Hepatocyte (in vitro differentiated cells): ENCODE data around the gene PGLYRP1.

Experiments used
- EZH2phosphoT487 ChIP-seq: fragments of 200-600 bp; sonication (generic); IDR thresholded peaks from one replicate; pipeline ENCODE4 v1.6.1; 2018; ENCODE audit warnings: antibody characterized with exemption, mild to moderate bottlenecking, low read depth, moderate library complexity; ENCODE audit not compliant: unreplicated experiment, severe bottlenecking
- TF ChIP-seq, protein P1 (sequence below): fragments of 200-600 bp; sonication (generic); IDR thresholded peaks from 2 replicates; pipeline ENCODE4 v1.5.1; 2016; ENCODE audit warnings: antibody characterized with exemption, mild to moderate bottlenecking; ENCODE audit not compliant: poor library complexity

DNA sequence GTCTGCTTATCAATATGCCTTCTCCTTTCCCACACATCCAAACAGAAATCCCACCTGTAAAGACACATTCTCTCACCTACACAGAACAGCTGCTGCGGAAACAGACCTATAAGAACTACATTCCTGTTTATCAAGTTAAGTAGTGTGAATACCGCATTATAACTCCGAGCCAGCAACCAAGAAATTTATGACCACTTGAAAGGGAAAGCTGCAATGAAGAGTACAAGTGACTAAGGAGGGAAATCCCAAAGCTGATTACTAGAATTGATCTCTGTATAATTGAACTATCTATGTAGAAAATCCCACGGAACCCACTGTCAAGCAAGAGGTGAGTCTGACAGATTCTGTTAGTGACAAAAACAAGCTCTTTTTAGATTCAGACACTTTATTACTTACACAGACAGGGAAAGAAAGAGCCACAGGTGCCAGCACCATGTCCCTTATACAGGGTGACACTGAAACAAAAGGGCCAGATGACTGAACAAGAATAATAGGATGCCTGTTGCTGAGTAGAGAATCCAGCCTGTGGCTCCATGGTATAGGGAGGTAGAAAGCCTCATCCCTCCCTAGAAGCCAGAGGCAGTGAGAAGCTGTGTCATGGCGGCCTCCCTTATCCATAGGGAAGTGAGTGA is 19.5 kb upstream of the PGLYRP1 start:
- TF ChIP-seq EZH2phosphoT487: no peak
- TF ChIP-seq, protein P1, sequence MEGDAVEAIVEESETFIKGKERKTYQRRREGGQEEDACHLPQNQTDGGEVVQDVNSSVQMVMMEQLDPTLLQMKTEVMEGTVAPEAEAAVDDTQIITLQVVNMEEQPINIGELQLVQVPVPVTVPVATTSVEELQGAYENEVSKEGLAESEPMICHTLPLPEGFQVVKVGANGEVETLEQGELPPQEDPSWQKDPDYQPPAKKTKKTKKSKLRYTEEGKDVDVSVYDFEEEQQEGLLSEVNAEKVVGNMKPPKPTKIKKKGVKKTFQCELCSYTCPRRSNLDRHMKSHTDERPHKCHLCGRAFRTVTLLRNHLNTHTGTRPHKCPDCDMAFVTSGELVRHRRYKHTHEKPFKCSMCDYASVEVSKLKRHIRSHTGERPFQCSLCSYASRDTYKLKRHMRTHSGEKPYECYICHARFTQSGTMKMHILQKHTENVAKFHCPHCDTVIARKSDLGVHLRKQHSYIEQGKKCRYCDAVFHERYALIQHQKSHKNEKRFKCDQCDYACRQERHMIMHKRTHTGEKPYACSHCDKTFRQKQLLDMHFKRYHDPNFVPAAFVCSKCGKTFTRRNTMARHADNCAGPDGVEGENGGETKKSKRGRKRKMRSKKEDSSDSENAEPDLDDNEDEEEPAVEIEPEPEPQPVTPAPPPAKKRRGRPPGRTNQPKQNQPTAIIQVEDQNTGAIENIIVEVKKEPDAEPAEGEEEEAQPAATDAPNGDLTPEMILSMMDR: no peak
